Mesothelial cell of epicardium (in vitro differentiated cells): Measurements from ENCODE around the gene SERPINB3. TPM values are rescaled to one million over a fixed set of nuclear protein-coding genes. Genes with fewer than 3 reads are reported as not detected.
"Not testable (repeated sequence)": the region's sequence is repeated elsewhere in the genome, so short reads cannot be mapped to it uniquely, and the experiment has no call there.

Experiments used
- DNase-seq, 2 experiments: peaks; one replicate each; pipeline ENCODE4 v3.0.0; 2021; ENCODE audit warnings: low spot score in 2 of 2; ENCODE audit not compliant: unreplicated experiment in 2 of 2
- H3K27ac Mint-ChIP-seq: 2 replicates; pipeline ENCODE4 v1.8.0; 2021; ENCODE audit warnings: mixed read lengths
- H3K27me3 Mint-ChIP-seq: 2 replicates; pipeline ENCODE4 v1.8.0; 2021; ENCODE audit warnings: low read depth, mixed read lengths
- H3K36me3 Mint-ChIP-seq: 2 replicates; pipeline ENCODE4 v1.8.0; 2021; ENCODE audit warnings: mixed read lengths
- H3K4me1 Mint-ChIP-seq: 2 replicates; pipeline ENCODE4 v1.8.0; 2021; ENCODE audit warnings: mixed read lengths
- H3K4me3 Mint-ChIP-seq: 2 replicates; pipeline ENCODE4 v1.8.0; 2021; ENCODE audit warnings: mild to moderate bottlenecking, moderate library complexity, mixed read lengths
- H3K9me3 Mint-ChIP-seq: 2 replicates; pipeline ENCODE4 v1.8.0; 2021; ENCODE audit warnings: mixed read lengths
- CTCF ChIP-seq: fragments of 200-600 bp; sonication (generic); IDR thresholded peaks from one replicate; pipeline ENCODE4 v1.5.0; 2021; ENCODE audit warnings: antibody characterized with exemption; ENCODE audit not compliant: unreplicated experiment
- total RNA-seq: library from RNA; stranded (reverse); gene quantifications from 3 replicates; pipeline ENCODE4 v1.2.1, GENCODE V29; 2021

SERPINB3 gene
- total RNA-seq, result not detected in 3 replicates

GRCh38 chr18:63661750-63662149 lies at the start of gene SERPINB3:
Gene SERPINB3, minus strand, starts transcription at chr18:63661893. Its CDS starts 677 bp downstream, at chr18:63661216.
- peaks cover 28% of the 10 kb centered on the region for H3K9me3 Mint-ChIP-seq
- not testable (repeated sequence) for H3K36me3 Mint-ChIP-seq, H3K27ac Mint-ChIP-seq, H3K4me3 Mint-ChIP-seq, H3K27me3 Mint-ChIP-seq, DNase-seq, H3K4me1 Mint-ChIP-seq

DNA sequence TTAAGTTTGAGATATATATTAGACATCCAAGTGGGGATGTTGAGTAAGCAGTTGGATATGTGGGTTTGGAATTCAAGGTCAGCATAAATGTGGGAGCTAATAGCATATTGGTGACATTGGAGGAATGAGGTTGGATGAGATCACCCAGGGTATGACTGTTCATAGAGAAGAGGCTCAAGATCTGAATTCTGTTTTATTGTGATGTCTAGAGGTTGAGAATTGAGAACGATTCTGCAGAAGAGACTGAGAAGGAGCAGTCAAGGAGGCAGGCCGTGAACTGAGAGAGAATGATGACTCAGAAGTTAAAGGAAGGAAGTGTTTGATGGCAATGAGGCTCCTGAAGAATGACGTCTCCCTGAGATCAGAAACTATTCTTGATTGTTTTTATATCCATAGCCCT lies 47.0 kb upstream of the SERPINB3 start:
- TF ChIP-seq CTCF, result no peak
- peaks cover 13% of the 10 kb centered on the region for H3K9me3 Mint-ChIP-seq
- peaks cover 2% of the 10 kb centered on the region for H3K27me3 Mint-ChIP-seq
- H3K27ac Mint-ChIP-seq, result no peak overlapping the region
- H3K4me3 Mint-ChIP-seq, result no peak overlapping the region
- H3K4me1 Mint-ChIP-seq, result no peaks in the 10 kb centered on the region
- no peak for DNase-seq
- peaks cover 2% of the 10 kb centered on the region for H3K36me3 Mint-ChIP-seq

DNA sequence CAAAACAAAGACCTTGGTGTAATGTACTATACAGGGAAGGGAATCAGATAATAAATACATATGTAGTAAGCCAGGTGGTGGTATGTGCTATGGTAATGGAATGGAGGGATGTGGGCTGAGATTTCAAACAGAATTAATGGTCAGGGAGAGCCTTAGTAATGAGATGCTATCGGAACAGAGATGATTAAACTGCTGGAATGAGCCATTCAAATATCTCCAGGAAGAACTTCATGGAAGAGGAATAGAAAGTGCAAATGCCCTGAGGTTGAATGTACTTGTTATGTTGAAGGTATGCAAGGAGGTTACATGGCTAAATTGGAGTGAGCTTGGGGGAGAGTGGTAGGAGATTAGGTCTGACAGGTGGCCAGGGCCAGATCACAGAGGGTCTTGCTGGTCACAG lies 46.1 kb upstream of the SERPINB3 start:
- no peak for DNase-seq
- peaks cover 5% of the 10 kb centered on the region for H3K9me3 Mint-ChIP-seq
- H3K4me3 Mint-ChIP-seq, result no peak overlapping the region
- no peak for TF ChIP-seq CTCF
- H3K36me3 Mint-ChIP-seq, result no peaks in the 10 kb centered on the region
- H3K27ac Mint-ChIP-seq, result no peak overlapping the region
- H3K4me1 Mint-ChIP-seq, result no peaks in the 10 kb centered on the region
- H3K27me3 Mint-ChIP-seq, result peaks cover 6% of the 10 kb centered on the region

DNA sequence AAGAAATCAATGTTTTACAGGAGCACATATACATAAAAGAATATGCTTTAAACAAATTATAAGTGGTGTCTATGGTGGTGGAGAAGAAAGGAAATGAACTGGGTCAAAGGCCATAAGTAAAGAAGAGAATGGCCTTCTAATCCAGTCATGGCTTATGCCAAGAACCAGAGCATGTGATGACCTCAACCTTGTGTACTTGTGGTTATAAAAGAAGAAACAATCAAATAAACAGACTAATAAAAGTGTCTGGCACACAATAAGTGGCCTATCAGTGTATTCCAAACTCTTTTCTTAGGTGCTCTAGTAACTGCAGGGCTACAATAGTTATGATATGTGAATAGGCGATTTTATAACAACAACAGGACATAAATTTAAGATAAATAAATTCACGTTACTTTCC lies 43.7 kb upstream of the SERPINB3 start:
- H3K27me3 Mint-ChIP-seq, result peaks cover 11% of the 10 kb centered on the region
- no peaks in the 10 kb centered on the region for H3K36me3 Mint-ChIP-seq
- no peak for DNase-seq
- H3K9me3 Mint-ChIP-seq, result no peaks in the 10 kb centered on the region
- no peak overlapping the region for H3K27ac Mint-ChIP-seq
- H3K4me3 Mint-ChIP-seq, result no peak overlapping the region
- H3K4me1 Mint-ChIP-seq, result no peaks in the 10 kb centered on the region
- no peak for TF ChIP-seq CTCF

DNA sequence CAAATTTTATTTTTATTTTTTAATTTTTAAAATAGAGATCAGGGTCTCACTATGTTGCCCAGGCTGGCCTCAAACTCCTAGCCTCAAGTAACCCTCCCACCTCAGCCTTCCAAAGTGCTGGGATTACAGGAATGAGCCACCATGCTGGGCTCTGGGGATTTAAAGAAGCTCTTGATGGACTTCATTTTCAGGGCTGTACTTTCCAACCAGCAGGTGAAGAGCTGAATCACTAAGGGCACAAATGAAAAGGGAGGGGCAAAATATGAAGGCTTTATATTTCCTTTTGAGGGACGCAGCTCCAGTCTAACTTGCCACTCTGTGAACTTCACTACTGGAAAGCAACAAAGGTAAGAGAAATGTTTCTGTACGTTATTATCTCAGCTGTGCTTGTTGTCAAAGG lies 41.0 kb upstream of the SERPINB3 start, which contains the start of gene SERPINB11:
Gene SERPINB11 (plus strand): TSS at position 301 of the 400 bp plus-strand sequence. CDS start 7,234 bp downstream, outside the sequence.
- H3K27ac Mint-ChIP-seq, result no peak within 1 kb of the TSS
- DNase-seq, result no peak
- TF ChIP-seq CTCF, result no peak
- no peaks in the 10 kb centered on the region for H3K9me3 Mint-ChIP-seq
- H3K4me3 Mint-ChIP-seq, result no peak within 1 kb of the TSS
- H3K36me3 Mint-ChIP-seq, result no peaks in the 10 kb centered on the region
- peaks cover 12% of the 10 kb centered on the region for H3K27me3 Mint-ChIP-seq
- no peaks in the 10 kb centered on the region for H3K4me1 Mint-ChIP-seq

DNA sequence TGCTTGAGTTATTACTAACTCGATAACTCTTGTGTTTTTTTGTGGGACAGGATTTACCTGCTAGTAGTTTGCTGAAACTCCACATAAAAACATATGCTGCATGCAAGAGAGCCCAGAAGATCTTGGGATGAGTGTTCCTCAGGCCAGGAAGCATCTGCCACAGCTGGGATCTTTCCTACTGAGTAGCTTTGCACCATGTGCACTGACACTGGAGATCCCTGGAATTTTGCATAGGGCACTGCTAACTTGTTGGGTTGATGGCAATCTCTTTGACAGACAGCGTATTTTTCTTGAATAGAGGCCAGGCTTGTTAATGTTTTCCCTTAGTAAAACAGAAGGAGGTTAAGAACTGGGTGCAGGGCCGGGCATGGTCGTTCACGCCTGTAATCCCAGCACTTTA lies 40.3 kb upstream of the SERPINB3 start:
- peaks cover 12% of the 10 kb centered on the region for H3K27me3 Mint-ChIP-seq
- H3K4me3 Mint-ChIP-seq, result no peak overlapping the region
- H3K4me1 Mint-ChIP-seq, result no peaks in the 10 kb centered on the region
- H3K36me3 Mint-ChIP-seq, result no peaks in the 10 kb centered on the region
- DNase-seq, result no peak
- no peaks in the 10 kb centered on the region for H3K9me3 Mint-ChIP-seq
- no peak overlapping the region for H3K27ac Mint-ChIP-seq
- TF ChIP-seq CTCF, result no peak
